PFSK-1 (cell line): Measurements from ENCODE around the gene RIPOR1.

ENCODE experiments used
- FOXP2 ChIP-seq: optimal IDR thresholded peaks from 2 replicates; pipeline ENCODE3; 2011; ENCODE audit warnings: borderline replicate concordance, control low read depth, inconsistent platforms; ENCODE audit not compliant: insufficient read depth; ENCODE audit errors: extremely low read length, extremely low read depth
- POLR2AphosphoS5 ChIP-seq: IDR thresholded peaks from 2 replicates; pipeline ENCODE4 v1.6.1; 2012; ENCODE audit warnings: low read depth, mild to moderate bottlenecking, control low read depth, low read length, moderate library complexity
- REST ChIP-seq, 2 experiments: IDR thresholded peaks; 2 replicates each; pipeline versions ENCODE4 v1.6.1 to v1.8.0; 2011 to 2012; ENCODE audit warnings: low read depth in 2 of 2, low read length in 2 of 2, control low read depth in 1 of 2, inconsistent platforms in 1 of 2, mild to moderate bottlenecking in 1 of 2, moderate library complexity in 1 of 2; ENCODE audit not compliant: insufficient read depth in 1 of 2
- SIN3A ChIP-seq: IDR thresholded peaks from 2 replicates; pipeline ENCODE4 v1.6.1; 2012; ENCODE audit warnings: mild to moderate bottlenecking, low read length, moderate library complexity, borderline replicate concordance; ENCODE audit not compliant: insufficient read depth
- TAF1 ChIP-seq: IDR thresholded peaks from 2 replicates; pipeline ENCODE4 v1.6.1; 2012; ENCODE audit warnings: low read length, control low read depth, borderline replicate concordance; ENCODE audit not compliant: insufficient read depth

The RIPOR1 gene

GRCh38 chr16:67489401-67490083, 39.1 kb upstream of the RIPOR1 start:
- TF ChIP-seq TAF1: no peak

GRCh38 chr16:67490335-67491096, 38.1 kb upstream of the RIPOR1 start:
- TF ChIP-seq FOXP2: no peak
- TF ChIP-seq SIN3A: no peak
- no peak for TF ChIP-seq POLR2AphosphoS5
- no peak for TF ChIP-seq REST (IDR thresholded peaks at IDR 0.05; ENCODE audit: insufficient read depth in 1 of 2, low read depth in 2 of 2, low read length in 2 of 2)
- no peak for TF ChIP-seq TAF1

GRCh38 chr16:67499106-67499505, 29.5 kb upstream of the RIPOR1 start:
- TF ChIP-seq TAF1: no peak
- TF ChIP-seq SIN3A: no peak
- TF ChIP-seq POLR2AphosphoS5: no peak
- no peak for TF ChIP-seq FOXP2
- TF ChIP-seq REST (IDR thresholded peaks at IDR 0.05; ENCODE audit: insufficient read depth in 1 of 2, low read depth in 2 of 2, low read length in 2 of 2): no peak

GRCh38 chr16:67504031-67505021, 24.3 kb upstream of the RIPOR1 start:
- TF ChIP-seq REST (IDR thresholded peaks at IDR 0.05; ENCODE audit: insufficient read depth in 1 of 2, low read depth in 2 of 2, low read length in 2 of 2) (no peak), TAF1 (no peak), POLR2AphosphoS5 (no peak)

- TF ChIP-seq FOXP2: no peak
Measured at GRCh38 chr16:67506468-67506867, 22.2 kb upstream of the RIPOR1 start.

GRCh38 chr16:67509016-67509415, 19.6 kb upstream of the RIPOR1 start:
- TF ChIP-seq POLR2AphosphoS5: no peak
- TF ChIP-seq SIN3A: no peak
- TF ChIP-seq FOXP2: no peak
- no peak for TF ChIP-seq TAF1
- no peak for TF ChIP-seq REST (IDR thresholded peaks at IDR 0.05; ENCODE audit: insufficient read depth in 1 of 2, low read depth in 2 of 2, low read length in 2 of 2)
